HG03439 (cell line): Measurements from ENCODE around the gene ZNF219.

ENCODE experiments used
- ATAC-seq: cut with Tn5 transposase; IDR thresholded peaks from one replicate; pipeline ENCODE4 v1.9.1; 2021; ENCODE audit warnings: mild to moderate bottlenecking, moderate library complexity; ENCODE audit not compliant: unreplicated experiment

Gene ZNF219

DNA sequence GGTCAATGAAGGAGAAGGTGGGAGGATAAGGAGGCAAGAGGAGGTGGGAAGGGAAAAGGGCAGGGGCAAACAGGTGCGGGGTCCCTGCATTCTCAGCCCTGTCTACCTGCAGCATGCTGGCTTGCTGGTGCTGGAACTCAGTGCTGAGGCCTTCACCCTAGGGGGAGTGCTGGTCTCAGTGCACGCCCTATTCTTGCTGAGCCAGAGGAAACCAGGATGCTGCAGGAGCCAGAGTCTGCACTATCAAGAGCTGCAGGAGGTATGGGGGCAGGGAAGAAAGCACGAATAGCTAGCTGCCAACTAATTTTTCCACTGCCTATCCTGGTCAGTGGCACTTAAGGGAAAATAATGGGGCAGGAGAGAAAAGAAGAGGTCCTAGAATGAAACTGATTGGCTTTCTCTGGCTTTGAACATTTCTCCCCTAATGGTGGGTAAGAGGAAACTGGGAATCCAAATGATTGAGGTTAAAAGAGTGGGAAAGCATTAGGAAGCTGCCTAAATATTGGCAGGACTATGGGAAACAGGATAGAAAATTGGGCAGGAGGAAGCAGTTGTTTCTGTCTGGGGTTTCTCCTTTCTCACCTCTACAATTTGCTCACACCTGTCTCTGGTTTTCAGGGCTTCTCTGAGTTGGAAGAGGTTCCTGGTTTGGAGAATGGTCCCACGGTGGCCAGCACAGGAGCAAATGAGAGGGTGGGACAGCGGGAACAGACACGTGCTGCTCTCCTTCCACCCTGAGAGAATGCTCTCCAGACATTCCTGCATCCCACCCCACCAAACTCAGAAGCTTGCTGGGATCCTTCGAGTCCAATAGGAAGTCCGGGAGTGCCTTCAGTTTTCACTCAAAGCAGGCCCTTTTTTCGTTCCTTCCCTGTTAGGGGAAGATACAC is 4.3 kb upstream of the ZNF219 start:
- no peak for ATAC-seq

GRCh38 chr14:21101802-21102413 is 3.5 kb upstream of the ZNF219 start:
- ATAC-seq, result no peak

- no peak for ATAC-seq
Measured at GRCh38 chr14:21100931-21101330, 2.5 kb upstream of the ZNF219 start, which contains the start of gene TMEM253. Gene TMEM253, plus strand, starts transcription at chr14:21101066. Its CDS starts 278 bp downstream, at chr14:21101344.

- ATAC-seq, result no peak
Measured at GRCh38 chr14:21099596-21099985, 1.1 kb upstream of the ZNF219 start.

GRCh38 chr14:21098892-21099595 is 589 bp upstream of the ZNF219 start:
- no peak for ATAC-seq

- ATAC-seq, result no peak
Measured at GRCh38 chr14:21097636-21098075, 799 bp downstream of the ZNF219 start.

- no peak for ATAC-seq
Measured at GRCh38 chr14:21096978-21097635, 1.3 kb downstream of the ZNF219 start.

DNA sequence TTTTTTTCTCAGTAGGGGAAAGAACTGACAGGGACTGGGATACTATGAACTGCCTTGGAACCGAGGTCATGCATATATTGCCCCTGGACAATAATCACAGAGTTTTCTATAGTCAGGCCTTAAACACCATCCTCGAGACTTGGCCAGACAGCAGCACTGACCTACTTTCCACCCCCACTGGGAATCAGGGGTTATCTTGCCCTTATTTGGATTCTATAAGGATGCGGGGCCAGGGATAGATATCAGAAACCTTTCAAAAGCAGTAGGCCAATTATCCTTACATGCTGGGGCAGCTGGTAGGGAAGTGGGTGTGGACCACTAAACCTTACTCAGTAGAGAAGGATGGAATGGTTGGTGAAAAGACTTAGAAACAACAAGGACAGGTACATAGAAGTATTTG is 2.0 kb downstream of the ZNF219 start:
- no peak for ATAC-seq

DNA sequence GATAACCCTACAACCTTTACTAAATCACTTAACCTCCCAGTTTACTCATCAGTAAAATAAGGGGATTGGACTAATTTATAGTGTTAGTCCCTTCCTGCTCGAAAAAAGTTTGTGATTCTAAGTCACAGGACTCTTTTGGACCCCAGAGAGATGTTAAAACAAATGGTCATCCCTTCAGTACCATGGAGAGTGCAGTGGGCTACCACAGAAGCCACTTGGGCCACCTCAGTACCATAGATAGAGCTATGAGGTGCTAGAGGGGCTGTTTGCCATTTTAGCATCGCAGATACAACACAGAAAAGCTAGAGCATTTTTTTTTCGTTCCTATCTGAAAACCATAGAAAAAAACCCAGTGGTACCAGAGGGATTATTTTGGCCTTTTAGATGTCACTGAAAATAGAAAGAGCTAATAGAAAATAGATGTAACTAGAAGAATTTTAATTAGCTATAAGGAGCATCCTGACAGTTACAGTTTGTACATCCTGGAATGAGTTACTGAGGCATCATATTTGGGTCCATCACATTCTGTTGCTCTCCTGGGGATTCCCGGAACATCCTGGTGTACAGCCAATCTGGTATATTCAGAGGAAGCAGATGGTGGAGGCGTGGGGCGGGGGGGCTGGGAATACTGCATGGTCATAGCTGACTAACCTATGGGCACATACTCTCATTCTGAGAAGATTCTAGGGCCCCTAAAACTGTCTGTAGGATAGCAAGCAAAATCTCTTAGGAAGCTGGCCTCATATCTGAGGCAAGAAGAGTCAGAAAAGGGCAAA is 2.8 kb downstream of the ZNF219 start:
- ATAC-seq, result no peak

DNA sequence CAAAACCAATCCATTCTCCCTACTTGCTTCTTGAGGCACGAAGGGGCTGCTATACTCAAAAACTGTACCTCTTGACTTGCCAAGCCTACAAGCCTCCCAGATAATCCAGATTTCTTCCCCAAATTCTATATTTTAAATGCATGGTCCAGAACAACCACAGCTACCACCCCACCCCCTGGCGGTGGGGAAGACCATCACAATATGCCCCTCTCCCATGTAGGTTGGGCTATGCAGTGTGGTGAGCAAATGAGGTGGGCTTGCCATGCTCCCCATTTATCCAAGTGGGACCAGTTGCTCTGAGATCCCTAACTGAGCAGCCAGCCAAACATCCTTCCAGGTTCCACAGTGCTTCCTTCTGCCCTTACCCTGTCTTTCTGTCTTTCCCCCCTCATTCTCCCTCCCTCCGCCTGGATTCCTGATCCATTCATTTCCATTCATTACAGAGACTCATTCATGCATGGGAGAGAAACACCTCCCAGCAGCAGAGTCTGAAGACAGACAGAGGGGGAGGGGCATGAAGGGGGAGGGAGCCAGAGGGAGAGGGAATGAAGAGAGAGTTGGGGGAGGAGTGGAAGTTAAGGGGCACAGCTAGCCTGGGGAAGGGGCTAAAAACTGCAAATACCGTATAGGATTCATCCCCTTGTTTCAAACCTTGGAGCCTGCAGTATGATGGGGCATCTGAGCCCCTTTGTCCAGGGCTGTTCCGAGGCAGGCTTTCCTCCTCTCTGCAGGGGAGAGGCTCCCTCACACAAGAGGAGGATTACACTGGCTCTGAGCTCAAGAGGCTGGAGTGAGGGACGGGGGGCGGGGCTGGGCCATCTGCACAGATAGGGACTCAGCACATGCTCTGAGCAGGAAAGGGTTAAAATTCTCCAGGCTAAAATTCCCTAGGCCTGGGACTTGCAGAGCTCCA is 4.4 kb downstream of the ZNF219 start:
- ATAC-seq, result no peak

GRCh38 chr14:21093018-21093417 is 5.4 kb downstream of the ZNF219 start:
- no peak for ATAC-seq

DNA sequence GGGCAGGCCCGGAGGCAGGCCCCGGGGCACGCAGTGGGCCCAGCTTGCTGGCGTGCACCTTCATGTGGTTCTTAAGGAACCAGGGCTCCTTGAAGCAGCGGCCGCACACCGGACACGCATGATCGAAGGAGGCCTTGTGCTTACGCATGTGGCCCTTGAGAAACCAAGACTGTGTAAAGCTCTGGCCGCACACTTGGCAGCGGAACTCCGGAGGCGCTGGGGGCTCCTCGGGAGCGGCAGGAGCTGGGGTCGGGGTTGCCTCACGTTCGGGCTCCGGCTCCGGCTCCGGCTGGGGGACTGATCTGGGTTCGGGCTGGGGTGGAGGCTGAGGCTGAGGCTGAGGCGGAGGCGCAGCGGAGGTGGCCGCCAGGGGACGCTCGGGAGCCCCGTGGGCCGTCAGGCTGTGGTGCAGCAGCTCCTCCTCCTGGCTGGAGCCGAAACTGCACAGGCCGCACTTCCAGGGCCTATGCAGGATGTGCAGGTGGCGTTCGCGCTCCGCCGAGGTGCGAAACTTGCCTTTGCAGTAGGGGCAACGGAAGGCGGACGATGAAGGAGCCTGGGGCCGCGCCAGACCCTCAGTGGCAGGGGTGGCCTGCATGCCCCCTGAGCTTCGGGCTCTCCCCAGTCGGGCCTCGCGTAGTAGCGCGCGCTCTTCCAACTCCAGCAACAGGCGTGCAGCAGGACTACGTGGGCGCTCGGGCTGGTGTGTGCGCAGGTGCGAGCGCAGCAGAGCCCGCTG is 6.0 kb downstream of the ZNF219 start:
- ATAC-seq, result peak; percentile 88

- ATAC-seq, result no peak
Measured at GRCh38 chr14:21091821-21092272, 6.6 kb downstream of the ZNF219 start.

GRCh38 chr14:21090940-21091663 is 7.4 kb downstream of the ZNF219 start:
- ATAC-seq, result no peak

DNA sequence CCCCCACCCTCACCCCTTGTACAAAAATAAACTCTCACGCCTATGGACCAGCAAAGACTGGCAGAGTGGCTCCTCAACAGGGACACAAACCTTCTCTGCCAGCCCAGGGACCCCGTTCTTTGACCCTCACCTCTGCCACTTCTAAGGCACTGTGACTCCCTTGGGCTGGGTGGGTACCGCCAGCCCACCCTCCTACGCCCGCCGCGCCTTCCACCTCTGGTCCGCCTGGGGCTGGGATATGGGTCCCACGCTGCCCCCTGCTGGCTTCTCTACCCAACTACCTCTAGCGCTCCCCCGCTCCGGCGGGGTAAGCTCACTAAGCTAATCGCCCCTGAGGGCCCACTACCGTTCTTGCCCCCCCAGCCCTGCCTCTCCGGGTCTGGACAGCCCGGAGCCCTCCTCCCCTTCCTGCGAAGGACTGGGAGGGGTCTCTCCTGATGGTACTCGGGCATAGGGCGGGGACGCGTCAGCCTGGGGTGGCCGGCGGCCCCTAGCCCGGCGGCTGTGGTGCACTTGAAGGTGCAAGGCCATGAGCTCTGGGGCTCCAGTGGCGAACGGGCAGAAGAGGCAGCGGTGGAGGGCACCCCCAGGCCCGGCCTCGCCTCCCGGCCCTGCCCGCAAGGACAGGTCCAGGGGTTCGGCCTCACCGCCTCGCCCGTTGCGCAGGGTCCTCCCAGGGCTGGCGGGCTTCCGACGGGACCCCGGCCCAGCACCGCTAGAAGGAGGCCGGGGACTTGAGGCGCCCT is 8.1 kb downstream of the ZNF219 start:
- ATAC-seq, result no peak

- ATAC-seq, result no peak
Measured at GRCh38 chr14:21089877-21090193, 8.6 kb downstream of the ZNF219 start.

- ATAC-seq, result no peak
Measured at GRCh38 chr14:21089271-21089670, 9.2 kb downstream of the ZNF219 start.
